Esophagus squamous epithelium (tissue), 4 donors: ENCODE measurements around the gene CFAP141.

Source experiments
- POLR2A ChIP-seq, 4 donors: fragments of 450-650 bp; IDR thresholded peaks; one replicate each; pipeline ENCODE4 v1.6.1; 2017; ENCODE audit warnings: antibody characterized with exemption in 4 of 4, mild to moderate bottlenecking in 4 of 4, moderate library complexity in 3 of 4
- TF ChIP-seq, protein P1 (sequence below), 6 experiments: fragments of 450-650 bp in 4 of 6; fragments of 200-600 bp in 2 of 6; sonication (generic) in 2 of 6; IDR thresholded peaks; one replicate each; pipeline ENCODE4 v1.5.1; 2016 to 2019; ENCODE audit warnings: antibody characterized with exemption in 6 of 6, mild to moderate bottlenecking in 4 of 6, moderate library complexity in 4 of 6

GRCh38 chr1:154206196-154206595 lies at the start of gene CFAP141:
- TF ChIP-seq, protein P1, sequence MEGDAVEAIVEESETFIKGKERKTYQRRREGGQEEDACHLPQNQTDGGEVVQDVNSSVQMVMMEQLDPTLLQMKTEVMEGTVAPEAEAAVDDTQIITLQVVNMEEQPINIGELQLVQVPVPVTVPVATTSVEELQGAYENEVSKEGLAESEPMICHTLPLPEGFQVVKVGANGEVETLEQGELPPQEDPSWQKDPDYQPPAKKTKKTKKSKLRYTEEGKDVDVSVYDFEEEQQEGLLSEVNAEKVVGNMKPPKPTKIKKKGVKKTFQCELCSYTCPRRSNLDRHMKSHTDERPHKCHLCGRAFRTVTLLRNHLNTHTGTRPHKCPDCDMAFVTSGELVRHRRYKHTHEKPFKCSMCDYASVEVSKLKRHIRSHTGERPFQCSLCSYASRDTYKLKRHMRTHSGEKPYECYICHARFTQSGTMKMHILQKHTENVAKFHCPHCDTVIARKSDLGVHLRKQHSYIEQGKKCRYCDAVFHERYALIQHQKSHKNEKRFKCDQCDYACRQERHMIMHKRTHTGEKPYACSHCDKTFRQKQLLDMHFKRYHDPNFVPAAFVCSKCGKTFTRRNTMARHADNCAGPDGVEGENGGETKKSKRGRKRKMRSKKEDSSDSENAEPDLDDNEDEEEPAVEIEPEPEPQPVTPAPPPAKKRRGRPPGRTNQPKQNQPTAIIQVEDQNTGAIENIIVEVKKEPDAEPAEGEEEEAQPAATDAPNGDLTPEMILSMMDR (IDR thresholded peaks at IDR 0.05): no peak
- TF ChIP-seq POLR2A (IDR thresholded peaks at IDR 0.05): no peak
